ENCODE data around the gene NOL11. TPM values are rescaled to one million over a fixed set of nuclear protein-coding genes. Genes with fewer than 3 reads are reported as not detected.
"Not testable (repeated sequence)": the region's sequence is repeated elsewhere in the genome, so short reads cannot be mapped to it uniquely, and the experiment has no call there.

The NOL11 gene
- total RNA-seq, 1 donor from 2014 or later: 33.7 TPM

DNA sequence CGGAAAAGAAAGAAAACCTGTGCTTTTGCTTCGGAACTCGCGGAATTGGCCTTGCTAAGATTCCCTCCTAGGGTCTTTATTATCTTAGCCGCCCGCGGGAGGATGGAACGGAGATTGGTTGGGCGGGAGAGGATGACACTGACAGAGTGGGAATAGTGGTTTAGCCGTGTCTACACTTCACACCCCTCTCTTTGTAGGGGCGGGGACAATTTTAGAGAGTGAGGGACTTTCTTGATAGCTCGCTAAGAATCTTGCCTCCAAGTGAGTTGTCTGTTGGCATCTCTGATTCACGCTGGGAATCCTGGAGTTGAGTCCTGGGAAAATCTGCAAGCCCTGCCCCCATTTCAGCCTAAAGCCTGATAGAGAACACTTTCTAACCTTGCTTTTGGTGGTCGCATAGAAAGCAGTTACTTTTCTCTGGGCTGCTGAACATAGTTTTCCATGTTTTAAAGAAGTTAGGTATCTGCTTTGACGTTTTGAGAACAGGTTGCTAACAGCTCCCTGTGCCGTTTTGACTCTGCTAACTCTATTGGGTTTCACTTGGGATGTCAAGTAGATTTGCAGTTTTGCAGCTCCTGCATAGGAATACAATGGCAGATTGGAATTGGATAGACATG, 697 bp downstream of the NOL11 start:
- peak overlapping the region; percentile 94 for H3K4me3 ChIP-seq (ENCODE audit: low read depth, low read length)
- TF ChIP-seq CTCF (conservative IDR thresholded peaks at IDR 0.05; ENCODE audit: low read depth, low read length): no peak
- no peak for DNase-seq (ENCODE audit: low read depth)

DNA sequence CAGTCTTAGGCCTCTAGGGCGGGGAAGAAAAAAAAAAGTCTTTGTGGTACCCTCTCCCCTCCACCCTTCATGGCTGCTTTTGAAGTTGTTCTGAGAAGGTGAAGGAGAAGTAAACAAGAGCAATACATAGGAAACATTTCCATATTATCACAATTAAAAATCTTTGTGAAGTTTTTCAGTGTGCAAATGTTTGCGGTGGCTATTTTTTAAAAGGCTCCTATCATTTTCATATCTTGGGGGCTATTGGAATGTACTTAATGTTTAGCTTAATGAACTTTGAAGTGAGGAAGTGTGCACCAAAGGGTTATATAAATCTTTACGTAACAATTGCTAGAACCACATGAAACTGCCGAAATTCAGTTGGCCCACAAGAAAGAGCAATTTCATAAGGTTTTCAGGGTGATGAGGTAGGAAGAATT, 7.6 kb downstream of the NOL11 start:
- DNase-seq (ENCODE audit: low read depth): no peak
- H3K4me3 ChIP-seq (ENCODE audit: low read depth, low read length): no peak overlapping the region
- no peak for TF ChIP-seq CTCF (conservative IDR thresholded peaks at IDR 0.05; ENCODE audit: low read depth, low read length)

DNA sequence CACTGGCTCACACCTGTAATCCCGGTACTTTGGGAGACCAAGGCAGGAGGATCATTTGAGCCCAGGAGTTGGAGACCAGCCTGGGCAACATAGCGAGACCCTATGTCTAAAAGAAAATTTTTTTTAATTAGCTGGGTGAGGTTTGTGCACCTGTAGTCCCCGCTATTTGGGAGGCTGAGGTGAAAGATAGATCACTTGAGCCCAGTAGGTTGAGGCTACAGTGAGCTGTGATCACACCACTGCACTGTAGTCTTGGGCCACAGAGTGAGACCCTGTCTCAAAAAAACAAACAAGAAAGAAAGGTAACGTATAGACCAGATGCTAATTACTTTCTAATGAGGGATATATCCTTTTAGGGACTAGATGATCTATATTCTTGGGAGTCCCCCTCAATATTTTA, 8.1 kb downstream of the NOL11 start:
- TF ChIP-seq CTCF (conservative IDR thresholded peaks at IDR 0.05; ENCODE audit: low read depth, low read length): no peak
- no peak for DNase-seq (ENCODE audit: low read depth)
- no peak overlapping the region for H3K4me3 ChIP-seq (ENCODE audit: low read depth, low read length)

DNA sequence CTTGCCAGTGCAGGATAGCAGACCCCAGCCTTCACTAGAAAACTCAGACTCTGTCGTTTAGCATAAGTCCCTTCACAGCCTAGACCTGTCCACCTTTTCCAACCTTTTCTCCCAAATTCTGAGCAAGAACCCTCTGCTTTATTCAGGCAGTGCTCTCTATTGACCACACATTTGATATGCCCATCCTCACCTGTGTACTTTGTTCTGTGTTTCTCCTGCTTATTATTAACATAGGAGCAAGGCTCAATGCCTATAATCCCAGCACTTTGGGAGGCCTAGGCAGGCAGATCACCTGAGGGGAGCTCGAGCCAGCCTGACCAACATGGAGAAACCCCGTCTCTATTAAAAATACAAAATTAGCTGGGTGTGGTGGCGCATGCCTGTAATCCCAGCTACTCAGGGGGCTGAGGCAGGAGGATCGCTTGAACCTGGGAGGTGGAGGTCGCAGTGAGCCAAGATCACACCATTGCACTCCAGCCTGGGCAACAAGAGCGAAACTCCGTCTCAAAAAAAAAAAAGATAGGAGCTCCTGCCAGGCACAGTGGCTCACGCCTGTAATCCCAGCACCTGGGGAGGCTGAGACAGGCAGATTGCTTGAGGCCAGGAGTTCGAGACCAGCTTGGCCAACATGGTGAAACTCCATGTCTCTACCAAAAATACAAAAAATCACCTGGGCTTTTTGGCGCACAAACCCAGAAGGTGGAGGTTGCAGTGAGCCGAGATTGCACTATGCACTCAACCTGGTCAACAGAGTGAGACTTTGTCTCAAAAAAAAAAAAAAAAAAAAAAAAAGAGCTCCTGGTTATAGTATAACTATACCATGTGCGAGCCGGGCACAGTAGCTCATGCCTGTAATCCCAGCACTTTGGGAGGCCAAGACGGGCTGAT, 9.7 kb downstream of the NOL11 start:
- not testable (repeated sequence) for DNase-seq (ENCODE audit: low read depth); H3K4me3 ChIP-seq (ENCODE audit: low read depth, low read length)

DNA sequence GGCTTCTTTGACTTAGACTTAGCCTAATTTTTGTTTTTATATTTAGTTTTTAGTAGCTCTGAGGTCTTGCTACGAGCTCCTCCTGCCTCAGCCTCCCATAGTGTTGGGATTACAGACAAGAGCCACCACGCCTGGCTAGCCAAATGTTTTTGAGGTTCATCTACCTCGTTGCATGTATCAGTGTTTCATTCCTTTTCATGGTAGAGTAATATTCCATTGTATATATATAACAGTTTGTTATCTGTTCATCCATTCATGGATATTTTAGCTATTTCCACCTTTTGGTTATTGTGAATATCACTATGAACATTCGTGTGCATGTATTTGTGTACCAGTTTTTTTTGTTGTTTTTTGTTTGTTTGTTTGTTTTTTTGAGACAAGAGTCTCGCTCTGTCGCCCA, 12.2 kb downstream of the NOL11 start:
- TF ChIP-seq CTCF (conservative IDR thresholded peaks at IDR 0.05; ENCODE audit: low read depth, low read length): no peak
- DNase-seq (ENCODE audit: low read depth): no peak
- H3K4me3 ChIP-seq (ENCODE audit: low read depth, low read length): no peak overlapping the region

DNA sequence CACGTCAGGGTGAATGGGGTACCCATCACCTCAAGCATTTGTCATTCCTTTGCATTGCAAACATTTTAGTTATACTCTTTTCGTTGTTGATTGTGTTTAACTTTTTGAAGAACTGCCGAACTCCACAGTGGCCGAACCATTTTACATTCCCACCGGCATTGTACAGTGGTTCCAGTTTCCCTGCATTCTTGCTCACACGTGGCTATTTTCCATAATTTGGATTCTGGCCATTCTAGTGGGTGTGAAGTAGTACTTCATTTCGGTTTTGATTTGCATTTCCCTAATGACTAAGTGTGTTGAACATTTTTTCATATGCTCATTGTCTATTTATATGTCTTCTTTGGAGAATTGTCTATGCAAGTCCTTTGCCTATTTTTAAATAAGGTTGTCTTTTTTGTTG, 13.0 kb downstream of the NOL11 start:
- H3K4me3 ChIP-seq (ENCODE audit: low read depth, low read length): no peak overlapping the region
- DNase-seq (ENCODE audit: low read depth): no peak
- TF ChIP-seq CTCF (conservative IDR thresholded peaks at IDR 0.05; ENCODE audit: low read depth, low read length): no peak

DNA sequence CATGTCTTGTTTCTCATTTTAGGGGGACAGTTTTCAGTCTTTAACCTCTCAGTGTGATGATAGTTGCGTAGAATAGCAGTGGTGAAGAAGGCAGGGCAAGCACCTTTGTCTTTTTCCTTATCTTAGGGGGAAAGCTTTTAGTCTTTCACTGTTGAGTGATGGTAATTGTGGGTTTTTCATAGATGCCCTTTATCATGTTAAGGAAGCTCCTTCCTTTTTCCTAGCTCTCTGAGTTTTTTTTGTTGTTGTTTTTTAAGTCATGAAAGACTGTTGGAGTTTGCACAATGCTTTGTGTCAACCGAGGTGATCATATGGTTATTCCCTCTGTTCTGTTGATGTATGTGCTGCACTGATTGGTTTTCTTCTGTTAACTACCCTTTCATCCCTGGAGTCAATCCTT, 15.7 kb downstream of the NOL11 start:
- no peak for TF ChIP-seq CTCF (conservative IDR thresholded peaks at IDR 0.05; ENCODE audit: low read depth, low read length)

More for the DNA sequence above, 15.7 kb downstream of the NOL11 start:
- no peak for DNase-seq (ENCODE audit: low read depth)
- no peak overlapping the region for H3K4me3 ChIP-seq (ENCODE audit: low read depth, low read length)
